K562 (cell line): ENCODE measurements around the gene GRWD1. TPM values are rescaled to one million over a fixed set of nuclear protein-coding genes. Genes with fewer than 3 reads are reported as not detected.

Experiments used
- AFF4 ChIP-seq: sonication (generic); formaldehyde crosslinking; IDR thresholded peaks from 2 replicates; pipeline ENCODE4 v1.8.0; 2023; ENCODE audit warnings: mild to moderate bottlenecking, missing genetic modification reagents
- BDP1 ChIP-seq: IDR thresholded peaks from 3 replicates; pipeline ENCODE4 v1.6.1; 2011; ENCODE audit not compliant: insufficient read length, insufficient read depth
- CHD1 ChIP-seq: fragments of 200-600 bp; sonication (generic); IDR thresholded peaks from one replicate; pipeline ENCODE4 v1.6.1; 2012; ENCODE audit warnings: mild to moderate bottlenecking, moderate library complexity, low read length, inconsistent platforms
- CREB3L1 ChIP-seq: fragments of 450-650 bp; IDR thresholded peaks from 2 replicates; pipeline ENCODE4 v1.6.1; 2014; ENCODE audit warnings: low read depth, mild to moderate bottlenecking, moderate library complexity, borderline replicate concordance
- ERF ChIP-seq: fragments of 450-650 bp; formaldehyde crosslinking; IDR thresholded peaks from 2 replicates; pipeline ENCODE4 v1.4.0; 2020; ENCODE audit warnings: mild to moderate bottlenecking, mixed read lengths
- ETV1 ChIP-seq: fragments of 450-650 bp; conservative IDR thresholded peaks from 2 replicates; pipeline ENCODE4 v1.6.1; 2016; ENCODE audit warnings: missing genetic modification characterization, control low read depth, low read depth, missing compliant biosample characterization
- PHF20 ChIP-seq: fragments of 450-650 bp; IDR thresholded peaks from 2 replicates; pipeline ENCODE4 v1.6.1; 2018; ENCODE audit not compliant: partially characterized antibody
- PHF21A ChIP-seq: fragments of 450-650 bp; IDR thresholded peaks from 2 replicates; pipeline ENCODE4 v1.6.1; 2017; ENCODE audit warnings: low read depth, borderline replicate concordance
- PRPF4 ChIP-seq: fragments of 200-400 bp; formaldehyde crosslinking; IDR thresholded peaks from one replicate; pipeline ENCODE4 v1.6.1; 2017; ENCODE audit warnings: low read length, low read depth, mild to moderate bottlenecking; ENCODE audit not compliant: insufficient read depth, poor library complexity, severe bottlenecking
- STAT5A ChIP-seq: IDR thresholded peaks from 2 replicates; pipeline ENCODE4 v1.6.1; 2012; ENCODE audit warnings: low read length, inconsistent platforms, borderline replicate concordance
- SUPT5H ChIP-seq: fragments of 450-650 bp; IDR thresholded peaks from 2 replicates; pipeline ENCODE4 v1.6.1; 2016
- ZNF232 ChIP-seq: sonication (generic); formaldehyde crosslinking; IDR thresholded peaks from 2 replicates; pipeline ENCODE4 v1.8.0; 2022; ENCODE audit warnings: mild to moderate bottlenecking, missing genetic modification reagents
- polyA plus RNA-seq, 8 experiments: library from polyadenylated mRNA; depleted of rRNA in 4 of 8; stranded (reverse) in 5 of 8; unstranded in 3 of 8; fragments of >200 nt; fragmentation: Nextera tagmentation in 2 of 8; fragmentation: Illumina TruSeq in 1 of 8; extraction: Ambion mirVana in 2 of 8; extraction: Trizol in 1 of 8; gene quantifications; 2 replicates each; pipeline versions ENCODE4 v1.2.1 to v1.2.3, GENCODE V29; 2011 to 2014; ENCODE audit warnings: inconsistent platforms in 1 of 8, missing spikeins in 1 of 8
- total RNA-seq, 7 experiments: library from RNA; depleted of rRNA in 6 of 7; stranded (reverse); fragments of >200 nt in 6 of 7; fragmentation: Illumina TruSeq in 2 of 7; extraction: Trizol in 2 of 7; gene quantifications; 2 replicates each; pipeline versions ENCODE4 v1.2.1 to v1.2.3, GENCODE V29; 2011 to 2021; ENCODE audit warnings: low replicate concordance in 1 of 7
- TF ChIP-seq, protein P1 (sequence below): fragments of 450-650 bp; IDR thresholded peaks from 2 replicates; pipeline ENCODE4 v1.6.1; 2018; ENCODE audit not compliant: partially characterized antibody
- TF ChIP-seq, protein P2 (sequence below): IDR thresholded peaks from 2 replicates; pipeline ENCODE4 v1.6.1; 2016; ENCODE audit warnings: missing genetic modification characterization, missing compliant biosample characterization

GRWD1 gene
- total and polyA plus RNA-seq, 9 of the 15 experiments (the other 6 are each of a cell fraction or from before 2014, with no cell fraction given), result 1.5 to 87.2 (median 24.5) TPM

- TF ChIP-seq ERF, result no peak
- TF ChIP-seq CHD1, result peak; percentile 43
- peak; percentile 94 for TF ChIP-seq CREB3L1
- TF ChIP-seq PRPF4, result no peak
- TF ChIP-seq ETV1 (tag), result peak; percentile 39
- TF ChIP-seq ZNF232, result 0 out of 2 replicates have a peak, but pooled peaks have one; percentile 10
- no peak for TF ChIP-seq BDP1
- TF ChIP-seq AFF4, result peak; percentile 71
- TF ChIP-seq PHF20, result peak; percentile 95
- TF ChIP-seq STAT5A, result peak; percentile 36; the same call in 1 of the 2 replicates
- TF ChIP-seq PHF21A, result no peak
- TF ChIP-seq, protein P1, sequence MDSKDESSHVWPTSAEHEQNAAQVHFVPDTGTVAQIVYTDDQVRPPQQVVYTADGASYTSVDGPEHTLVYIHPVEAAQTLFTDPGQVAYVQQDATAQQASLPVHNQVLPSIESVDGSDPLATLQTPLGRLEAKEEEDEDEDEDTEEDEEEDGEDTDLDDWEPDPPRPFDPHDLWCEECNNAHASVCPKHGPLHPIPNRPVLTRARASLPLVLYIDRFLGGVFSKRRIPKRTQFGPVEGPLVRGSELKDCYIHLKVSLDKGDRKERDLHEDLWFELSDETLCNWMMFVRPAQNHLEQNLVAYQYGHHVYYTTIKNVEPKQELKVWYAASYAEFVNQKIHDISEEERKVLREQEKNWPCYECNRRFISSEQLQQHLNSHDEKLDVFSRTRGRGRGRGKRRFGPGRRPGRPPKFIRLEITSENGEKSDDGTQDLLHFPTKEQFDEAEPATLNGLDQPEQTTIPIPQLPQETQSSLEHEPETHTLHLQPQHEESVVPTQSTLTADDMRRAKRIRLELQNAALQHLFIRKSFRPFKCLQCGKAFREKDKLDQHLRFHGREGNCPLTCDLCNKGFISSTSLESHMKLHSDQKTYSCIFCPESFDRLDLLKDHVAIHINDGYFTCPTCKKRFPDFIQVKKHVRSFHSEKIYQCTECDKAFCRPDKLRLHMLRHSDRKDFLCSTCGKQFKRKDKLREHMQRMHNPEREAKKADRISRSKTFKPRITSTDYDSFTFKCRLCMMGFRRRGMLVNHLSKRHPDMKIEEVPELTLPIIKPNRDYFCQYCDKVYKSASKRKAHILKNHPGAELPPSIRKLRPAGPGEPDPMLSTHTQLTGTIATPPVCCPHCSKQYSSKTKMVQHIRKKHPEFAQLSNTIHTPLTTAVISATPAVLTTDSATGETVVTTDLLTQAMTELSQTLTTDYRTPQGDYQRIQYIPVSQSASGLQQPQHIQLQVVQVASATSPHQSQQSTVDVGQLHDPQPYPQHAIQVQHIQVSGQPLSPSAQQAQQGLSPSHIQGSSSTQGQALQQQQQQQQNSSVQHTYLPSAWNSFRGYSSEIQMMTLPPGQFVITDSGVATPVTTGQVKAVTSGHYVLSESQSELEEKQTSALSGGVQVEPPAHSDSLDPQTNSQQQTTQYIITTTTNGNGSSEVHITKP, result peak; percentile 90
- TF ChIP-seq, protein P2, sequence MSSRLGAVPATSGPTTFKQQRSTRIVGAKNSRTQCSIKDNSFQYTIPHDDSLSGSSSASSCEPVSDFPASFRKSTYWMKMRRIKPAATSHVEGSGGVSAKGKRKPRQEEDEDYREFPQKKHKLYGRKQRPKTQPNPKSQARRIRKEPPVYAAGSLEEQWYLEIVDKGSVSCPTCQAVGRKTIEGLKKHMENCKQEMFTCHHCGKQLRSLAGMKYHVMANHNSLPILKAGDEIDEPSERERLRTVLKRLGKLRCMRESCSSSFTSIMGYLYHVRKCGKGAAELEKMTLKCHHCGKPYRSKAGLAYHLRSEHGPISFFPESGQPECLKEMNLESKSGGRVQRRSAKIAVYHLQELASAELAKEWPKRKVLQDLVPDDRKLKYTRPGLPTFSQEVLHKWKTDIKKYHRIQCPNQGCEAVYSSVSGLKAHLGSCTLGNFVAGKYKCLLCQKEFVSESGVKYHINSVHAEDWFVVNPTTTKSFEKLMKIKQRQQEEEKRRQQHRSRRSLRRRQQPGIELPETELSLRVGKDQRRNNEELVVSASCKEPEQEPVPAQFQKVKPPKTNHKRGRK (tag), result no peak
- TF ChIP-seq SUPT5H, result peak; percentile 89
Measured at GRCh38 chr19:48445606-48446481, at the start of gene GRWD1 (continued).
